Liver (tissue), 9 donors: Measurements from ENCODE around the gene ANKRD23. TPM values are rescaled to one million over a fixed set of nuclear protein-coding genes. Genes with fewer than 3 reads are reported as not detected.

Experiments
- DNase-seq: peaks from one replicate; pipeline ENCODE4 v3.0.0-alpha.2; 2017; ENCODE audit warnings: low spot score
- H3K27ac ChIP-seq, 2 donors: one replicate each; pipeline ENCODE4 v1.7.0; 2013; ENCODE audit warnings: inconsistent platforms in 2 of 2, low read length in 2 of 2, control low read depth in 1 of 2, low read depth in 1 of 2, mild to moderate bottlenecking in 1 of 2
- H3K27me3 ChIP-seq, 4 donors: one replicate each; pipeline versions ENCODE4 v1.6.1 to v1.7.0; 2013; ENCODE audit warnings: low read length in 3 of 4, inconsistent platforms in 1 of 4, mild to moderate bottlenecking in 1 of 4, moderate library complexity in 1 of 4; ENCODE audit not compliant: control insufficient read depth in 4 of 4, insufficient read depth in 4 of 4
- H3K36me3 ChIP-seq, 4 donors: one replicate each; pipeline versions ENCODE4 v1.6.1 to v1.7.0; 2013; ENCODE audit warnings: low read length in 3 of 4, mild to moderate bottlenecking in 3 of 4, low read depth in 1 of 4, moderate library complexity in 1 of 4; ENCODE audit not compliant: control insufficient read depth in 4 of 4, insufficient read depth in 3 of 4
- H3K4me1 ChIP-seq, 4 donors: one replicate each; pipeline versions ENCODE4 v1.6.1 to v1.7.0; 2013; ENCODE audit warnings: low read length in 3 of 4, mild to moderate bottlenecking in 3 of 4, moderate library complexity in 1 of 4; ENCODE audit not compliant: control insufficient read depth in 4 of 4, insufficient read depth in 4 of 4
- H3K4me3 ChIP-seq, 3 donors: one replicate each; pipeline versions ENCODE4 v1.6.1 to v1.7.0; 2013; ENCODE audit warnings: low read length in 3 of 3, control low read depth in 1 of 3, low read depth in 1 of 3, mild to moderate bottlenecking in 1 of 3
- H3K9ac ChIP-seq, 2 donors: one replicate each; pipeline ENCODE4 v1.7.0; 2013; ENCODE audit warnings: low read length in 2 of 2, mild to moderate bottlenecking in 2 of 2, moderate library complexity in 2 of 2, control low read depth in 1 of 2, low read depth in 1 of 2
- H3K9me3 ChIP-seq, 4 donors: one replicate each; pipeline versions ENCODE4 v1.6.1 to v1.7.0; 2013; ENCODE audit warnings: low read length in 3 of 4; ENCODE audit not compliant: control insufficient read depth in 4 of 4
- EGR1 ChIP-seq, 2 donors: IDR thresholded peaks; 2 replicates each; pipeline ENCODE4 v1.6.1; 2016 to 2018; ENCODE audit warnings: antibody characterized with exemption in 2 of 2, low read depth in 2 of 2
- FOXA1 ChIP-seq: IDR thresholded peaks from 2 replicates; pipeline ENCODE4 v1.6.1; 2016; ENCODE audit warnings: antibody characterized with exemption
- FOXA2 ChIP-seq: IDR thresholded peaks from 2 replicates; pipeline ENCODE4 v1.6.1; 2016; ENCODE audit warnings: antibody characterized with exemption
- GABPA ChIP-seq, 2 donors: IDR thresholded peaks in 1 of 2; conservative IDR thresholded peaks in 1 of 2; 2 replicates each; pipeline ENCODE4 v1.6.1; 2016; ENCODE audit warnings: antibody characterized with exemption in 2 of 2, mild to moderate bottlenecking in 1 of 2, moderate library complexity in 1 of 2
- HNF4A ChIP-seq, 2 donors: conservative IDR thresholded peaks; 2 replicates each; pipeline ENCODE4 v1.6.1; 2016; ENCODE audit warnings: antibody characterized with exemption in 2 of 2, mild to moderate bottlenecking in 2 of 2
- HNF4G ChIP-seq: IDR thresholded peaks from 2 replicates; pipeline ENCODE4 v1.6.1; 2016; ENCODE audit warnings: antibody characterized with exemption
- JUND ChIP-seq, 2 donors: IDR thresholded peaks; 2 replicates each; pipeline ENCODE4 v1.6.1; 2016; ENCODE audit warnings: antibody characterized with exemption in 2 of 2
- NR2F2 ChIP-seq: IDR thresholded peaks from 2 replicates; pipeline ENCODE4 v1.6.1; 2016; ENCODE audit warnings: antibody characterized with exemption
- RAD21 ChIP-seq, 2 donors: IDR thresholded peaks; 2 replicates each; pipeline ENCODE4 v1.6.1; 2016; ENCODE audit warnings: antibody characterized with exemption in 2 of 2, mild to moderate bottlenecking in 2 of 2
- RXRA ChIP-seq, 2 donors: IDR thresholded peaks; 2 replicates each; pipeline ENCODE4 v1.6.1; 2017 to 2018; ENCODE audit warnings: antibody characterized with exemption in 2 of 2, mild to moderate bottlenecking in 1 of 2
- SP1 ChIP-seq: IDR thresholded peaks from 2 replicates; pipeline ENCODE4 v1.6.1; 2018; ENCODE audit warnings: antibody characterized with exemption, mild to moderate bottlenecking
- TAF1 ChIP-seq: conservative IDR thresholded peaks from 2 replicates; pipeline ENCODE4 v1.6.1; 2016; ENCODE audit warnings: antibody characterized with exemption, mild to moderate bottlenecking
- YY1 ChIP-seq: IDR thresholded peaks from 2 replicates; pipeline ENCODE4 v1.6.1; 2016; ENCODE audit warnings: antibody characterized with exemption, mild to moderate bottlenecking
- WGBS: extraction: QIAGEN DNeasy Blood & Tissue Kit; methylation state at CpG from one replicate; pipeline ENCODE4 v1.1.7; 2013; 5-methylcytosine and 5-hydroxymethylcytosine counted together
- polyA plus RNA-seq, 2 donors: library from polyadenylated mRNA; stranded (reverse) in 1 of 2; unstranded in 1 of 2; fragments of 200-250 nt in 1 of 2; fragments of >200 nt in 1 of 2; fragmentation: Nextera tagmentation in 1 of 2; extraction: Ambion mirVana in 1 of 2; gene quantifications; one replicate each; pipeline versions ENCODE4 v1.2.1 to v1.2.3, GENCODE V29; 2013 to 2015
- total RNA-seq, 2 donors: library from RNA; depleted of rRNA; stranded (reverse); fragments of >200 nt; gene quantifications; one replicate each; pipeline ENCODE4 v1.2.3, GENCODE V29; 2014
- TF ChIP-seq, protein P1 (sequence below): IDR thresholded peaks from 2 replicates; pipeline ENCODE4 v1.6.1; 2016; ENCODE audit warnings: antibody characterized with exemption, mild to moderate bottlenecking
- TF ChIP-seq, protein P2 (sequence below): IDR thresholded peaks from 2 replicates; pipeline ENCODE4 v1.6.1; 2016; ENCODE audit warnings: antibody characterized with exemption
- TF ChIP-seq, protein P3 (sequence below): fragments of 150-350 bp; IDR thresholded peaks from 2 replicates; pipeline ENCODE4 v1.5.1; 2017; ENCODE audit warnings: improper control_type of control experiment, low read depth, low read length; ENCODE audit not compliant: missing input control
- TF ChIP-seq, protein P4 (sequence below): IDR thresholded peaks from 2 replicates; pipeline ENCODE4 v1.6.1; 2016; ENCODE audit warnings: antibody characterized with exemption
- TF ChIP-seq, protein P5 (sequence below): IDR thresholded peaks from 2 replicates; pipeline ENCODE4 v1.6.1; 2016; ENCODE audit warnings: antibody characterized with exemption
- donor health status: healthy.
- donor health status: healthy.
- donor health status: healthy.
- donor health status: healthy.
- donor health status: healthy.

Gene ANKRD23
- total and polyA plus RNA-seq, 4 donors, result 0.82 to 4.2 (median 1.9) TPM

DNA sequence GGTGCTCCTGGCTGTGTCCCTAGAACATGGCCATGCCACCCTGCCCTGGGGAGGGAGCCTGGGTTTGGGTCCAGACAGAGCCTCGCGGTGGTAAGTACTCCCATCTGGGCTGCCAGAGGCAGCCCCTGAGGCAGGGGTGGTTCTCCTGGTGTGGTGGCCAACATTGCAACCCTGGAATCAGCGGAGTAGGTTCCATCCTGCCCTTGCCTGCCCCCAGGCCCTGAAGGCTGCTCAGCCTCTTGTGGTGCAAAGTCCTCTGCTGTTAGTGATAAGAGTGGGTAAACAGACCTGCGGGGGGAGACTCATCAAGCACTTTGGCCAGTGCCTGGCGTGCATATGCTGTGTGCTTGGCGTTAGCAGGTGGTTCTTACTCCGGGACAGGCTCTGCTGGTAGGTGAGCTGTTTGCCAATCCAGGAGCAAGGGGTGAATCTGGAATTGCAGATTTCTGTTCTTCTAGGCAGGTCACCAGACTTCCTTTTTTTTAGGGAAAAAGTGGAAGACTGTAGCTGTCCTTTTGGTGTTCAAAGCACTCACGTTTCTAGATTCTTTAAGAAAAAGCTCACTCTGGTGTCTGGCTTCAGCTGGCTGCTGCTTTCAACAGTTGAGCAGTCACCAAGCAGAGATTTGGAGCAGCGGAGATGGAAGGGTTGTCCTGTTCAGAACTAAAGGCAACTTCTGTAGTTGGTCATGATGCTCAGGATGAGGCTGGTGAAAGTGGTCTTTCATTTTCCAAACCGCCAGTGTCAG, 24.5 kb downstream of the ANKRD23 start:
- no peak overlapping the region for H3K9ac ChIP-seq

More for the DNA sequence above, 24.5 kb downstream of the ANKRD23 start:
- H3K9me3 ChIP-seq, result no peaks in the 10 kb centered on the region
- H3K4me1 ChIP-seq, result peaks cover 22 to 73% (median 64%) of the 10 kb centered on the region in 4 donors
- 35% methylated on average over 10 of the region's 10 CpGs for WGBS
- peak; percentile 64 for DNase-seq
- H3K27me3 ChIP-seq, result no peaks in the 10 kb centered on the region
- peaks cover 0 to 8% (median under 1%) of the 10 kb centered on the region in 4 donors for H3K36me3 ChIP-seq
- H3K4me3 ChIP-seq, result peak overlapping the region in 2 of 3 donors; percentile 3 to 29
- TF ChIP-seq, protein P1, sequence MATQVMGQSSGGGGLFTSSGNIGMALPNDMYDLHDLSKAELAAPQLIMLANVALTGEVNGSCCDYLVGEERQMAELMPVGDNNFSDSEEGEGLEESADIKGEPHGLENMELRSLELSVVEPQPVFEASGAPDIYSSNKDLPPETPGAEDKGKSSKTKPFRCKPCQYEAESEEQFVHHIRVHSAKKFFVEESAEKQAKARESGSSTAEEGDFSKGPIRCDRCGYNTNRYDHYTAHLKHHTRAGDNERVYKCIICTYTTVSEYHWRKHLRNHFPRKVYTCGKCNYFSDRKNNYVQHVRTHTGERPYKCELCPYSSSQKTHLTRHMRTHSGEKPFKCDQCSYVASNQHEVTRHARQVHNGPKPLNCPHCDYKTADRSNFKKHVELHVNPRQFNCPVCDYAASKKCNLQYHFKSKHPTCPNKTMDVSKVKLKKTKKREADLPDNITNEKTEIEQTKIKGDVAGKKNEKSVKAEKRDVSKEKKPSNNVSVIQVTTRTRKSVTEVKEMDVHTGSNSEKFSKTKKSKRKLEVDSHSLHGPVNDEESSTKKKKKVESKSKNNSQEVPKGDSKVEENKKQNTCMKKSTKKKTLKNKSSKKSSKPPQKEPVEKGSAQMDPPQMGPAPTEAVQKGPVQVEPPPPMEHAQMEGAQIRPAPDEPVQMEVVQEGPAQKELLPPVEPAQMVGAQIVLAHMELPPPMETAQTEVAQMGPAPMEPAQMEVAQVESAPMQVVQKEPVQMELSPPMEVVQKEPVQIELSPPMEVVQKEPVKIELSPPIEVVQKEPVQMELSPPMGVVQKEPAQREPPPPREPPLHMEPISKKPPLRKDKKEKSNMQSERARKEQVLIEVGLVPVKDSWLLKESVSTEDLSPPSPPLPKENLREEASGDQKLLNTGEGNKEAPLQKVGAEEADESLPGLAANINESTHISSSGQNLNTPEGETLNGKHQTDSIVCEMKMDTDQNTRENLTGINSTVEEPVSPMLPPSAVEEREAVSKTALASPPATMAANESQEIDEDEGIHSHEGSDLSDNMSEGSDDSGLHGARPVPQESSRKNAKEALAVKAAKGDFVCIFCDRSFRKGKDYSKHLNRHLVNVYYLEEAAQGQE, result peak; percentile 82
- TF ChIP-seq HNF4A (conservative IDR thresholded peaks at IDR 0.05) (peak; percentile 96), YY1 (peak; percentile 88), FOXA2 (peak; percentile 78), FOXA1 (peak; percentile 89), HNF4G (peak; percentile 98), TAF1 (peak; percentile 74), GABPA (IDR thresholded peaks at IDR 0.05 in 1 of 2, conservative IDR thresholded peaks at IDR 0.05 in 1 of 2) (no peak), EGR1 (IDR thresholded peaks at IDR 0.05; ENCODE audit: low read depth in 2 of 2) (peak in 1 of 2 donors; percentile 73), NR2F2 (peak; percentile 35), SP1 (peak; percentile 94), JUND (IDR thresholded peaks at IDR 0.05) (peak; percentile 82 to 95), RAD21 (IDR thresholded peaks at IDR 0.05) (peak; percentile 54 to 71), RXRA (IDR thresholded peaks at IDR 0.05) (peak; percentile 93 to 96)
- TF ChIP-seq, protein P2, sequence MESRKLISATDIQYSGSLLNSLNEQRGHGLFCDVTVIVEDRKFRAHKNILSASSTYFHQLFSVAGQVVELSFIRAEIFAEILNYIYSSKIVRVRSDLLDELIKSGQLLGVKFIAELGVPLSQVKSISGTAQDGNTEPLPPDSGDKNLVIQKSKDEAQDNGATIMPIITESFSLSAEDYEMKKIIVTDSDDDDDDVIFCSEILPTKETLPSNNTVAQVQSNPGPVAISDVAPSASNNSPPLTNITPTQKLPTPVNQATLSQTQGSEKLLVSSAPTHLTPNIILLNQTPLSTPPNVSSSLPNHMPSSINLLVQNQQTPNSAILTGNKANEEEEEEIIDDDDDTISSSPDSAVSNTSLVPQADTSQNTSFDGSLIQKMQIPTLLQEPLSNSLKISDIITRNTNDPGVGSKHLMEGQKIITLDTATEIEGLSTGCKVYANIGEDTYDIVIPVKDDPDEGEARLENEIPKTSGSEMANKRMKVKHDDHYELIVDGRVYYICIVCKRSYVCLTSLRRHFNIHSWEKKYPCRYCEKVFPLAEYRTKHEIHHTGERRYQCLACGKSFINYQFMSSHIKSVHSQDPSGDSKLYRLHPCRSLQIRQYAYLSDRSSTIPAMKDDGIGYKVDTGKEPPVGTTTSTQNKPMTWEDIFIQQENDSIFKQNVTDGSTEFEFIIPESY, result peak; percentile 90
- TF ChIP-seq, protein P3, sequence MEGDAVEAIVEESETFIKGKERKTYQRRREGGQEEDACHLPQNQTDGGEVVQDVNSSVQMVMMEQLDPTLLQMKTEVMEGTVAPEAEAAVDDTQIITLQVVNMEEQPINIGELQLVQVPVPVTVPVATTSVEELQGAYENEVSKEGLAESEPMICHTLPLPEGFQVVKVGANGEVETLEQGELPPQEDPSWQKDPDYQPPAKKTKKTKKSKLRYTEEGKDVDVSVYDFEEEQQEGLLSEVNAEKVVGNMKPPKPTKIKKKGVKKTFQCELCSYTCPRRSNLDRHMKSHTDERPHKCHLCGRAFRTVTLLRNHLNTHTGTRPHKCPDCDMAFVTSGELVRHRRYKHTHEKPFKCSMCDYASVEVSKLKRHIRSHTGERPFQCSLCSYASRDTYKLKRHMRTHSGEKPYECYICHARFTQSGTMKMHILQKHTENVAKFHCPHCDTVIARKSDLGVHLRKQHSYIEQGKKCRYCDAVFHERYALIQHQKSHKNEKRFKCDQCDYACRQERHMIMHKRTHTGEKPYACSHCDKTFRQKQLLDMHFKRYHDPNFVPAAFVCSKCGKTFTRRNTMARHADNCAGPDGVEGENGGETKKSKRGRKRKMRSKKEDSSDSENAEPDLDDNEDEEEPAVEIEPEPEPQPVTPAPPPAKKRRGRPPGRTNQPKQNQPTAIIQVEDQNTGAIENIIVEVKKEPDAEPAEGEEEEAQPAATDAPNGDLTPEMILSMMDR, result no peak
- TF ChIP-seq, protein P4, sequence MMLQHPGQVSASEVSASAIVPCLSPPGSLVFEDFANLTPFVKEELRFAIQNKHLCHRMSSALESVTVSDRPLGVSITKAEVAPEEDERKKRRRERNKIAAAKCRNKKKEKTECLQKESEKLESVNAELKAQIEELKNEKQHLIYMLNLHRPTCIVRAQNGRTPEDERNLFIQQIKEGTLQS, result no peak
- TF ChIP-seq, protein P5, sequence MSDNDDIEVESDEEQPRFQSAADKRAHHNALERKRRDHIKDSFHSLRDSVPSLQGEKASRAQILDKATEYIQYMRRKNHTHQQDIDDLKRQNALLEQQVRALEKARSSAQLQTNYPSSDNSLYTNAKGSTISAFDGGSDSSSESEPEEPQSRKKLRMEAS, result peak; percentile 97
- H3K27ac ChIP-seq, result peak overlapping the region; percentile 4 to 9
